Fibroblast of lung (primary cell): ENCODE data around the gene ENTPD6. TPM values are rescaled to one million over a fixed set of nuclear protein-coding genes. Genes with fewer than 3 reads are reported as not detected.

Experiments
- DNase-seq, 2 donors: peaks; one replicate each; pipeline versions ENCODE4 v3.0.0 to v3.0.0-alpha.2; 2010; ENCODE audit warnings: low read depth in 2 of 2
- H2AFZ ChIP-seq: 2 replicates; pipeline ENCODE4 v1.5.1; 2012; ENCODE audit warnings: low read length, control low read depth, inconsistent platforms
- H3K27ac ChIP-seq: 2 replicates; pipeline ENCODE4 v1.5.1; 2011; ENCODE audit warnings: low read length, control low read depth; ENCODE audit not compliant: insufficient read depth
- H3K27me3 ChIP-seq: 2 replicates; pipeline ENCODE4 v1.5.1; 2011; ENCODE audit warnings: mild to moderate bottlenecking, low read length; ENCODE audit not compliant: control insufficient read depth, insufficient read depth
- H3K36me3 ChIP-seq: 2 replicates; pipeline ENCODE4 v1.5.1; 2011; ENCODE audit warnings: low read length; ENCODE audit not compliant: control insufficient read depth, insufficient read depth
- H3K4me1 ChIP-seq: 2 replicates; pipeline ENCODE4 v1.5.1; 2011; ENCODE audit warnings: low read length; ENCODE audit not compliant: control insufficient read depth, insufficient read depth; ENCODE audit errors: extremely low read depth
- H3K4me2 ChIP-seq: 2 replicates; pipeline ENCODE4 v1.5.1; 2011; ENCODE audit warnings: low read length, control low read depth; ENCODE audit not compliant: insufficient read depth; ENCODE audit errors: extremely low read depth
- H3K4me3 ChIP-seq, 4 experiments: fragments of 200-600 bp in 1 of 4; sonication (generic) in 1 of 4; replicated peaks in 1 of 4; 2 replicates each; pipeline ENCODE4 v1.5.1; 2011 to 2016; ENCODE audit warnings: low read length in 4 of 4, low read depth in 3 of 4, mild to moderate bottlenecking in 3 of 4, control low read depth in 2 of 4, inconsistent platforms in 1 of 4, mixed read lengths in 1 of 4; ENCODE audit not compliant: insufficient read depth in 1 of 4; ENCODE audit errors: control extremely low read depth in 1 of 4
- H3K79me2 ChIP-seq: 2 replicates; pipeline ENCODE4 v1.5.1; 2012; ENCODE audit warnings: mild to moderate bottlenecking, low read length, inconsistent platforms; ENCODE audit not compliant: control insufficient read depth, insufficient read depth
- H3K9ac ChIP-seq: 2 replicates; pipeline ENCODE4 v1.5.1; 2011; ENCODE audit warnings: mild to moderate bottlenecking, low read length, control low read depth; ENCODE audit not compliant: insufficient read depth
- H3K9me3 ChIP-seq: 2 replicates; pipeline ENCODE4 v1.5.1; 2012; ENCODE audit warnings: low read depth, low read length; ENCODE audit not compliant: control insufficient read depth, insufficient read depth
- H4K20me1 ChIP-seq: 2 replicates; pipeline ENCODE4 v1.5.1; 2011; ENCODE audit warnings: low read length; ENCODE audit not compliant: control insufficient read depth, insufficient read depth; ENCODE audit errors: extremely low read depth
- CTCF ChIP-seq, 2 donors: IDR thresholded peaks in 1 of 2; conservative IDR thresholded peaks in 1 of 2; 1 replicate in 1 of 2; 2 replicates in 1 of 2; pipeline ENCODE4 v1.5.1; 2011 to 2012; ENCODE audit warnings: low read length in 2 of 2, control low read depth in 1 of 2, inconsistent platforms in 1 of 2, low read depth in 1 of 2, mild to moderate bottlenecking in 1 of 2
- EZH2 ChIP-seq: IDR thresholded peaks from 2 replicates; pipeline ENCODE4 v1.5.1; 2012; ENCODE audit warnings: low read length, control low read depth, mild to moderate bottlenecking; ENCODE audit errors: missing control alignments
- polyA plus RNA-seq, 2 donors: library from polyadenylated mRNA; depleted of rRNA in 1 of 2; stranded (reverse) in 1 of 2; unstranded in 1 of 2; fragments of >200 nt; gene quantifications; 2 replicates each; pipeline ENCODE4 v1.2.1, GENCODE V29; 2011 to 2012; ENCODE audit warnings: missing spikeins in 1 of 2
- total RNA-seq: library from RNA; depleted of rRNA; stranded (reverse); fragments of >200 nt; gene quantifications from 2 replicates; pipeline ENCODE4 v1.2.1, GENCODE V29; 2014

ENTPD6 gene
- total and polyA plus RNA-seq, 2 donors (not counting 1 experiment from before 2014, with no cell fraction given) = 45.7 to 56.5 TPM

GRCh38 chr20:25219365-25219764 lies 23.9 kb downstream of the ENTPD6 start:
- Histone ChIP-seq H3K4me1 (peaks cover 17% of the 10 kb centered on the region), H3K9ac (no peak overlapping the region), H3K36me3 (peaks cover 5% of the 10 kb centered on the region), H3K9me3 (no peaks in the 10 kb centered on the region), H3K4me3 (no peak overlapping the region), H3K79me2 (no peaks in the 10 kb centered on the region), H3K27me3 (no peaks in the 10 kb centered on the region), H2AFZ (no peak overlapping the region), H4K20me1 (no peaks in the 10 kb centered on the region), H3K27ac (no peak overlapping the region), H3K4me2 (no peak overlapping the region)
- no peak for DNase-seq
- TF ChIP-seq EZH2 = no peak
- no peak for TF ChIP-seq CTCF (conservative IDR thresholded peaks at IDR 0.05 in 1 of 2, IDR thresholded peaks at IDR 0.05 in 1 of 2; ENCODE audit: low read depth in 1 of 2, low read length in 2 of 2)

- H3K79me2 ChIP-seq = no peaks in the 10 kb centered on the region
- H3K36me3 ChIP-seq = peaks cover 5% of the 10 kb centered on the region
- H2AFZ ChIP-seq = no peak overlapping the region
- DNase-seq = no peak
- H3K4me1 ChIP-seq = peaks cover 17% of the 10 kb centered on the region
- H3K9me3 ChIP-seq = no peaks in the 10 kb centered on the region
- H3K27ac ChIP-seq = no peak overlapping the region
- TF ChIP-seq EZH2 (no peak), CTCF (conservative IDR thresholded peaks at IDR 0.05 in 1 of 2, IDR thresholded peaks at IDR 0.05 in 1 of 2; ENCODE audit: low read depth in 1 of 2, low read length in 2 of 2) (peak in 1 of 2 donors; percentile 19)
- H3K4me2 ChIP-seq = no peak overlapping the region
- H3K9ac ChIP-seq = no peak overlapping the region
- no peaks in the 10 kb centered on the region for H3K27me3 ChIP-seq
- no peaks in the 10 kb centered on the region for H4K20me1 ChIP-seq
- H3K4me3 ChIP-seq = no peak overlapping the region
These were observed 24.7 kb downstream of the ENTPD6 start for GRCh38 chr20:25220021-25220730.

- H3K4me1 ChIP-seq = peaks cover 17% of the 10 kb centered on the region
- H3K36me3 ChIP-seq = peaks cover 11% of the 10 kb centered on the region
- H3K27ac ChIP-seq = no peak overlapping the region
- no peaks in the 10 kb centered on the region for H4K20me1 ChIP-seq
- no peak for DNase-seq
- no peaks in the 10 kb centered on the region for H3K79me2 ChIP-seq
- H3K9ac ChIP-seq = no peak overlapping the region
- H3K4me2 ChIP-seq = no peak overlapping the region
- TF ChIP-seq EZH2 = no peak
- H3K27me3 ChIP-seq = no peaks in the 10 kb centered on the region
- H2AFZ ChIP-seq = no peak overlapping the region
- H3K4me3 ChIP-seq = no peak overlapping the region
- H3K9me3 ChIP-seq = no peaks in the 10 kb centered on the region
These were observed 25.5 kb downstream of the ENTPD6 start for GRCh38 chr20:25220810-25221591.
